ENCODE results near the gene KHDC4. TPM values are rescaled to one million over a fixed set of nuclear protein-coding genes. Genes with fewer than 3 reads are reported as not detected.
A peak's percentile ranks its signal among the peaks of the same experiment; 100 is the strongest.

The KHDC4 gene
- total and polyA plus RNA-seq, 9 of the 15 experiments (the other 6 are each of a cell fraction or from before 2014, with no cell fraction given): 12.1 to 185 (median 65.6) TPM

- TF ChIP-seq PCBP1 (IDR thresholded peaks at IDR 0.05; ENCODE audit: low read depth, low read length, poor library complexity, severe bottlenecking) (peak; percentile 77), ZNF764 (CRISPR knock-in tag; IDR thresholded peaks at IDR 0.05; ENCODE audit: low read depth) (no peak), BCLAF1 (IDR thresholded peaks at IDR 0.05; ENCODE audit: borderline replicate concordance in 1 of 2, control insufficient read depth in 1 of 2, low read depth in 2 of 2, low read length in 1 of 2) (no peak), SMARCB1 (IDR thresholded peaks at IDR 0.05; ENCODE audit: insufficient read length, low read depth) (peak; percentile 40), TCF3 (CRISPR knock-in tag; IDR thresholded peaks at IDR 0.05) (no peak), CXXC5 (CRISPR knock-in tag; IDR thresholded peaks at IDR 0.05) (peak; percentile 73), KLF6 (CRISPR knock-in tag; IDR thresholded peaks at IDR 0.05; ENCODE audit: borderline replicate concordance) (no peak), ZNF778 (CRISPR knock-in tag; IDR thresholded peaks at IDR 0.05) (no peak), TRIM24 (IDR thresholded peaks at IDR 0.05) (peak in 1 of 2 experiments; percentile 6; a peak in 1 of 4 replicates), ZKSCAN3 (CRISPR knock-in tag; IDR thresholded peaks at IDR 0.05) (no peak), CCNT2 (IDR thresholded peaks at IDR 0.05; ENCODE audit: borderline replicate concordance, extremely low read depth, insufficient read length, low read depth, low read length) (peak; percentile 57), HIVEP1 (CRISPR knock-in tag; IDR thresholded peaks at IDR 0.05) (no peak), ATF7 (IDR thresholded peaks at IDR 0.05) (peak; percentile 60), ELF4 (CRISPR knock-in tag; IDR thresholded peaks at IDR 0.05) (0 out of 2 replicates have a peak, but pooled peaks have one; percentile 19), JUN (IDR thresholded peaks at IDR 0.05; ENCODE audit: borderline replicate concordance, low read depth, low read length) (no peak), JUN (CRISPR knock-in tag; IDR thresholded peaks at IDR 0.05; ENCODE audit: borderline replicate concordance) (no peak), POLR3A (IDR thresholded peaks at IDR 0.05; ENCODE audit: borderline replicate concordance, extremely low read depth, insufficient read depth, insufficient read length) (no peak), GTF2B (IDR thresholded peaks at IDR 0.05; ENCODE audit: extremely low read depth, insufficient read length) (no peak), ZFP1 (CRISPR knock-in tag; IDR thresholded peaks at IDR 0.05) (no peak), DEAF1 (CRISPR knock-in tag; IDR thresholded peaks at IDR 0.05) (no peak)
These were observed 44.2 kb upstream of the KHDC4 start, which contains the start of gene ARHGEF2 (continued) for GRCh38 chr1:155978325-155978972.

Measured in K562 (cell line).